Measurements from ENCODE around the gene RAET1G.

The RAET1G gene

DNA sequence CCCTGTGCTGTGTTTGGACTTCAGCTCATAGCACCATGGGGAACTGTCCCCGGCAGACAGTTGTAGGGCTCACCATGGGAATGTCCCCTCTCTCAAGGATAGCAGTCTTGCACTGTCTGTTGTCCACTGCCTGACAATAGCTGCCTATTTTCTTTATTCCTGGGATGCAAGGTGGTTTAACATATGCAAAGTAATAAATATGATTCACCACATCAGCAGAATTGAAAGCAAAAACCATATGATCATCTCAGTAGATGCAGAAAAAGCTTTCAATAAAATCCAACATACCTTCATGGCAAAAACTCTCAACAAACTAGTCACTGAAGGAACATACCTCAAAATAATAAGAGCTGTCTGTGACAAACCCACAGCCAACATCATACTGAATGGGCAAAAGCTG, 45.3 kb downstream of the RAET1G start:
- H3K9me3 ChIP-seq (ENCODE audit: control insufficient read depth, insufficient read depth, low read length) = no peaks in the 10 kb centered on the region
- no peak overlapping the region for H3K4me3 ChIP-seq (ENCODE audit: low read depth, low read length)
- H3K27ac ChIP-seq (ENCODE audit: low read depth, low read length) = no peak overlapping the region
- no peak overlapping the region for H3K9ac ChIP-seq (ENCODE audit: low read depth, low read length)
- peaks cover 3% of the 10 kb centered on the region; the same call in 1 of the 2 replicates for H3K27me3 ChIP-seq (ENCODE audit: control insufficient read depth, insufficient read depth, low read length)
- no peaks in the 10 kb centered on the region for H3K4me1 ChIP-seq (ENCODE audit: control insufficient read depth, insufficient read depth, low read length)
- no peaks in the 10 kb centered on the region for H3K36me3 ChIP-seq (ENCODE audit: control insufficient read depth, insufficient read depth, low read length)

DNA sequence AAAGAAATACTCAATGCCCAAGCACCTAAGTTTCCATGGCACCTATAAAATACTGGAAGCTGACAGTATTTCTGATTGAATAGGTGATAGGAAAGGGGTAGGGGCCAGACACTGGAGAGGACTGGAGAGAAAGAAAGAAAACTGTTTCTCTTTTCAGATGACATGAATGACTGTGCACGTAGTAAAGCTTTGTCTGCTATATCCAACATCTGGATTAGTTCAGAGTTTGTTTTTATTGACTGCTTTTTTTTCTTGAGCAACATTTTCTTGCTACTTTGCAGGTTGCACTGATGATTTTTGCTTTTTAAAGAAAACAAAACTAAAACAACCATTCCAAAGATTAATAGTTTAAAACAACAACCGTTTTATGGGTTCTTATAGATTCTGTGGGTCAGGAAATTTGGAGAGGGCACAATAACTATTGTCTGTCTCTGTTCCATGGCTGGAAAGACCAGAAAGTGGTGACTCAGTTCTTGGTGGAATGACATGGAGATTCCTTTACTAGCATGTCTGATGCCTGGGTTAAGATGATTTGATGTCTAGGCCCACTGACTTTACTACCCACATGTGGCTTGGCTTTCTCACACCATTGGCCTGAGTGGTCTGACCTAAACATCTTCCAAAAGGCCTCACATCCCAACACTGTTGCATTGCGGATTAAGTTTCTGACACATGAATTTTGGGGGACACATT, 46.5 kb downstream of the RAET1G start:
- Histone ChIP-seq H3K27ac (ENCODE audit: low read depth, low read length) (no peak overlapping the region), H3K36me3 (ENCODE audit: control insufficient read depth, insufficient read depth, low read length) (no peaks in the 10 kb centered on the region), H3K4me3 (ENCODE audit: low read depth, low read length) (no peak overlapping the region), H3K27me3 (ENCODE audit: control insufficient read depth, insufficient read depth, low read length) (peaks cover 3% of the 10 kb centered on the region; the same call in 1 of the 2 replicates), H3K9ac (ENCODE audit: low read depth, low read length) (no peak overlapping the region), H3K4me1 (ENCODE audit: control insufficient read depth, insufficient read depth, low read length) (no peaks in the 10 kb centered on the region), H3K9me3 (ENCODE audit: control insufficient read depth, insufficient read depth, low read length) (no peaks in the 10 kb centered on the region)

DNA sequence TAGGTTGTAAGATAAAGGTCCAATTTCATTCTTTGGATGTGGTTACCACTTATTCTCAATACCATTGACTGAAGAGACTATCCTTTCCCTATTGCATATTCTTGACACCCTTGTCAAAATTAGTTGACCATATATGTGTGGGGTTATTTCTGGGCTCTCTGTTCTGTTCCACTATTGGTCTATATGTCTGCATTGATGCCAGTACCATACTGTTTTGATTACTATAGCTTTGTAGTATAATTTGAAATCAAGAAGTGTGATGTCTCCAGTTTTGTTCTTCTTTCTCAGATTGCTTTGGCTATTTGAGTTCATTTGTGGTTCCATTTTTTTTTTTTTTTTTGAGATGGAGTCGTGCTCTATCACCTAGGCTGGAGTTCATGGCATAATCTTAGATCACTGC, 50.7 kb downstream of the RAET1G start:
- no peaks in the 10 kb centered on the region for H3K36me3 ChIP-seq (ENCODE audit: control insufficient read depth, insufficient read depth, low read length)
- H3K27me3 ChIP-seq (ENCODE audit: control insufficient read depth, insufficient read depth, low read length) = no peaks in the 10 kb centered on the region; the same call in 1 of the 2 replicates
- H3K27ac ChIP-seq (ENCODE audit: low read depth, low read length) = no peak overlapping the region
- no peaks in the 10 kb centered on the region for H3K9me3 ChIP-seq (ENCODE audit: control insufficient read depth, insufficient read depth, low read length)
- H3K4me1 ChIP-seq (ENCODE audit: control insufficient read depth, insufficient read depth, low read length) = peaks cover 9% of the 10 kb centered on the region
- H3K9ac ChIP-seq (ENCODE audit: low read depth, low read length) = no peak overlapping the region
- no peak overlapping the region for H3K4me3 ChIP-seq (ENCODE audit: low read depth, low read length)

DNA sequence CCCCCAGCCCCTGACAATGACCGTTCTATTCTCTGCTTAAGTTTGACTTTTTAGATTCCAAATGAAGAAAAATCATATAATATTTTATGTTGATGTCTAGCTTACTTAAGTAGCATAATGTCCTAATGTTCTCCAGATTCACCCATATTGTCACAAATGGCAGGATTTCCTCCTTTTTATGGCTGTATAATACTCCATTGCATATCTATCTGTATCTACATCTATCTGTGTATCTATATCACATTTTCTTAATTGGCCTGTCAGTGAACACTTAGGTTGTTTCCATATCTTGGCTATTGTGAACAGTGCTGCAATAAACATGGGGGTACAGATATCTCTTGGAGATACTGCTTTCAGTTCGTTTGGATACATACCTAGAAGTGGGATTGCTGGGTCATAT, 51.7 kb downstream of the RAET1G start:
- H3K36me3 ChIP-seq (ENCODE audit: control insufficient read depth, insufficient read depth, low read length) = no peaks in the 10 kb centered on the region
- no peak overlapping the region for H3K27ac ChIP-seq (ENCODE audit: low read depth, low read length)
- H3K27me3 ChIP-seq (ENCODE audit: control insufficient read depth, insufficient read depth, low read length) = no peaks in the 10 kb centered on the region
- H3K9ac ChIP-seq (ENCODE audit: low read depth, low read length) = no peak overlapping the region
- H3K9me3 ChIP-seq (ENCODE audit: control insufficient read depth, insufficient read depth, low read length) = no peaks in the 10 kb centered on the region
- peaks cover 9% of the 10 kb centered on the region for H3K4me1 ChIP-seq (ENCODE audit: control insufficient read depth, insufficient read depth, low read length)
- H3K4me3 ChIP-seq (ENCODE audit: low read depth, low read length) = no peak overlapping the region

DNA sequence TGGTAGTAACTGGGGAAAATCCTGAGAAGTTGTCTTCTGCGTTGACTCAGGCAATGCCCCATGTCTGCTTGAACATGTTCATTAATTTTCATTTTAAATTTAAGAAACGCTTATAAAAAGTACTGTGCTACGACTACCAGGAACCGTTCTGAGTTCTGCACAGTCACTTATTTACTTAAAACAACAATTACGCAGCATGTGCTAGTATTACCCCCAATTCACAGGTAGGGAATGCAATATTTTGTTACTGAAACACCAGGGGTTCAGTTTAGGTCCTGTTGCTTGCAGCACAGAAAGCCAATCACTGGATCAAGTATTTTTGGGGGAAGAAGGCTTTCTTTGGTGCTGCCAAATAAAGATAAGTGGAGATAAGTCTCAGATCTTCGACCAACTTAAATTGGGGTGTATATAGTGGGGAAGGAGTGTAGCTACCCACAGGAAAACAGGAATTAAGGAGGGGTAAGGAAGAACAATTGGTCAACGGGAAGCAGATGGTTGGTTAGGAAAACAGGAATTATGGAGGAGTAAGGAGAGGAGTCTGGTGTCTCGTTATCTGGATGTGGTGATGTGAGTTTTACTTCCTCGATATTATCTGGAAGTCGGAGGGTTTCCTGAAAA, 53.5 kb downstream of the RAET1G start:
- Histone ChIP-seq H3K27me3 (ENCODE audit: control insufficient read depth, insufficient read depth, low read length) (no peaks in the 10 kb centered on the region), H3K9me3 (ENCODE audit: control insufficient read depth, insufficient read depth, low read length) (no peaks in the 10 kb centered on the region), H3K27ac (ENCODE audit: low read depth, low read length) (no peak overlapping the region), H3K4me1 (ENCODE audit: control insufficient read depth, insufficient read depth, low read length) (peaks cover 9% of the 10 kb centered on the region), H3K4me3 (ENCODE audit: low read depth, low read length) (no peak overlapping the region), H3K36me3 (ENCODE audit: control insufficient read depth, insufficient read depth, low read length) (no peaks in the 10 kb centered on the region), H3K9ac (ENCODE audit: low read depth, low read length) (no peak overlapping the region)

DNA sequence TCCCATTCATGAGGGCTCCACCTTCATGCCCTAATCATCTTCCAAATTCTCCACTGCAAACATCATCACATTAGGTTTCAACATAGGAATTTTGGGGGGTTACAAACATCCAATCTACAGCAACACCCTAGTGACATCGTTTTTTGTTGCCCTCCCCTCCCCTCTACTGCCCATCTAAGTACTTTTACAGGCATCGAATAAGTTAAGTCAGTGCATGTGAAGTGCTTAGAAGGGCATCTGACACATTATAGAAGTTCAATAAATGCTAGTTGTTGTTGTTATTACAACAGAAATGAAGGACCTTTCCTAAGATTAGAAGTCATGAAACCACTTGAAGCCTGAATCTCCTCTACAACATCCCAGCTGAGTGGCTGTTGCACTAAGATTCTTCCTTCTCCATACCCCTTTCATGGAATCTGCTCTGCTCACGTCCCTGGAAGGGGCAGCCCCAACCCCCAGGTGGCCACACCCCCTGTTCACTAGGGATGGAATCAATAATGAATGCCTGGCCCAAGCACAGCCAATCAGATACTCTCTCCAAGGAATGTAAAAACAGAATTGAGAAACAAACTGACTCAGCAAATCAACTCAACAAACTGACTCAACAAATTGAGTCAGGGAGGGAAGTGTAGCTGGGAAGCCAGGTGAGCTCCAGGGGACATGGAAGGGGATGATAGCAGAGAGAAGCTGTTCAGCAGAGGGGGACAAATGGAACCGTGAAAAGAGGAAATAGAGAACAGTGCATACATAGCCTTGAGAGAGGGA, 54.9 kb downstream of the RAET1G start:
- Histone ChIP-seq H3K4me1 (ENCODE audit: control insufficient read depth, insufficient read depth, low read length) (peaks cover 9% of the 10 kb centered on the region), H3K9me3 (ENCODE audit: control insufficient read depth, insufficient read depth, low read length) (no peaks in the 10 kb centered on the region), H3K27me3 (ENCODE audit: control insufficient read depth, insufficient read depth, low read length) (peaks cover under 1% of the 10 kb centered on the region; the same call in 1 of the 2 replicates), H3K9ac (ENCODE audit: low read depth, low read length) (no peak overlapping the region), H3K27ac (ENCODE audit: low read depth, low read length) (no peak overlapping the region), H3K36me3 (ENCODE audit: control insufficient read depth, insufficient read depth, low read length) (no peaks in the 10 kb centered on the region), H3K4me3 (ENCODE audit: low read depth, low read length) (no peak overlapping the region)
